OCI-LY7 (cell line): Measurements from ENCODE around the gene GRM6.

Experiments
- CTCF ChIP-seq: fragments of 200-600 bp; sonication (generic); conservative IDR thresholded peaks from 2 replicates; pipeline ENCODE4 v1.5.1; 2014; ENCODE audit warnings: mild to moderate bottlenecking, antibody characterized with exemption, low read length, moderate library complexity, mixed read lengths
- EZH2phosphoT487 ChIP-seq: fragments of 200-600 bp; sonication (generic); IDR thresholded peaks from 2 replicates; pipeline ENCODE4 v1.6.1; 2018; ENCODE audit warnings: low read depth, borderline replicate concordance, mild to moderate bottlenecking, mixed run types, antibody characterized with exemption, low read length, moderate library complexity, mixed read lengths

DNA sequence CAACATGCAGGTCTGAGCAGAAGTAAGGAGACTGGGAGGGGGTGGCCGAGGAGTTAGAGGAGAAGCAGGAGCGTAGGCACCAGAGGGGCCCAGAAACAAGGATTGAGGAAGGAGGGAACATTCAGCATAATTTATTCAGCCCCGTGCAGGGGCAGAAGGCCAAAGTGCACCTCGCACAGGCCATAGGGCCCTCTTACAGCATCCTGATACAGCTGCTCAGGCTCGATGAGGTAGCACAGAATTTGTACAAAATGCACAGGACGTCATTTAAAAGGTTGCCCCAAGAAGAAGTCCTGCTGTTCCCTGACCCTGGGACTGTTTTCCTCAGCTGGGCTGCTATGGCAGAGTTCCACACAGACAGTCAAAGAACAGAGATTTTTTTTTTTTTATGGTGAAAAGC lies 2.1 kb upstream of the GRM6 start:
- TF ChIP-seq EZH2phosphoT487 (no peak), CTCF (no peak)
